Lower leg skin (tissue), 4 donors: ENCODE data around the gene KDM6A. TPM values are rescaled to one million over a fixed set of nuclear protein-coding genes. Genes with fewer than 3 reads are reported as not detected.
A peak's percentile ranks its signal among the peaks of the same experiment; 100 is the strongest.
"Not testable (repeated sequence)": the region's sequence is repeated elsewhere in the genome, so short reads cannot be mapped to it uniquely, and the experiment has no call there.

Experiments
- DNase-seq, 2 donors: peaks; one replicate each; pipeline ENCODE4 v3.0.0-alpha.2; 2019; ENCODE audit warnings: low spot score in 2 of 2
- H3K4me3 ChIP-seq: fragments of 200-600 bp; sonication (generic); 2 replicates; pipeline ENCODE4 v1.5.1; 2017; ENCODE audit warnings: mild to moderate bottlenecking, low read depth; ENCODE audit not compliant: poor library complexity, severe bottlenecking
- POLR2A ChIP-seq, 2 donors: fragments of 450-650 bp; IDR thresholded peaks; one replicate each; pipeline ENCODE4 v1.6.1; 2016 to 2017; ENCODE audit warnings: antibody characterized with exemption in 2 of 2, mild to moderate bottlenecking in 1 of 2, moderate library complexity in 1 of 2
- WGBS, 2 donors: methylation state at CpG; one replicate each; pipeline ENCODE4 v1.1.5; 2018; 5-methylcytosine and 5-hydroxymethylcytosine counted together
- intact Hi-C: fragments of 100-400 bp; cut with DNase I; formaldehyde crosslinking; loops from one replicate; pipeline ENCODE4 v1.15.0; 2023; ENCODE audit warnings: low total_unique reads
- total RNA-seq, 4 donors: library from RNA; depleted of rRNA; stranded (reverse); fragments of >200 nt; gene quantifications; one replicate each; pipeline ENCODE4 v1.1.0, GENCODE V29; 2016
- TF ChIP-seq, protein P1 (sequence below), 3 donors: fragments of 450-650 bp; IDR thresholded peaks; one replicate each; pipeline ENCODE4 v1.5.1; 2016; ENCODE audit warnings: antibody characterized with exemption in 3 of 3, mild to moderate bottlenecking in 3 of 3, moderate library complexity in 2 of 3

KDM6A gene
- total RNA-seq = 10 to 100 TPM; 30.3 to 88.2 (median 43.7) TPM

DNA sequence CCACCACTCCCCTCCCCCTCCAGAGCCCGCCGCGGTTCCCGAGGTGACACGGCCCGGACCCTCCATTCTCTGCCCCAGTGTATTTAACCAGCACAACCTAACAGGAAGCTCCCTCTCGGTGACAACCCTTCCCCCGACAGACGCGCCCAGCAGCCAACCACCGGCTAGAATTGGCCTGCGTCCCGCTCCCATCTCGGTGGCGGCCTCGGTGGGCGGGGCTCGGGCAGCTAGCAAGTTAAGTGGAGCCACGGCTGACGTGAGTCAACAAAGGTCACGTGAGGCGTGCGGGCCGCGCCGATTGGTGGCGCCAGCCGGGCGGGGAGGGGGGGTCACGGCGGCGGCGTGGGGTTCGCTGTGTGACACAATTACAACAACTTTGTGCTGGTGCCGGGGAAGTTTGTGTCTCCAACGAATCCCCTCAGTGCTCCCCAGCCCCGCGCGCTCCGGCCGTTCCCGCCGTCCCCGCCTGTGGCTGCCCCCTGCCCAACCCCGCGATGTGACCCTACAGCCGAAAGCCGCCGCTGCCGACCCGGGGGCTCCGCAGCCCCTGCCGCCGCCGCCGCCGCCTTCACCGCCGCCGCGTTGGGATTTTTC is at the start of gene KDM6A:
KDM6A (plus strand) TSS at position 368 of the 594 bp plus-strand sequence. CDS start 364 bp downstream, outside the sequence.
- WGBS, 2 donors = 0% methylated on average over 34 of the region's 61 CpGs; no CpG with 5 or more reads in 1 of the 2 donors
- intact Hi-C loops = no loop called here
- H3K4me3 ChIP-seq = peak within 1 kb of the TSS; percentile 60
- TF ChIP-seq, protein P1, sequence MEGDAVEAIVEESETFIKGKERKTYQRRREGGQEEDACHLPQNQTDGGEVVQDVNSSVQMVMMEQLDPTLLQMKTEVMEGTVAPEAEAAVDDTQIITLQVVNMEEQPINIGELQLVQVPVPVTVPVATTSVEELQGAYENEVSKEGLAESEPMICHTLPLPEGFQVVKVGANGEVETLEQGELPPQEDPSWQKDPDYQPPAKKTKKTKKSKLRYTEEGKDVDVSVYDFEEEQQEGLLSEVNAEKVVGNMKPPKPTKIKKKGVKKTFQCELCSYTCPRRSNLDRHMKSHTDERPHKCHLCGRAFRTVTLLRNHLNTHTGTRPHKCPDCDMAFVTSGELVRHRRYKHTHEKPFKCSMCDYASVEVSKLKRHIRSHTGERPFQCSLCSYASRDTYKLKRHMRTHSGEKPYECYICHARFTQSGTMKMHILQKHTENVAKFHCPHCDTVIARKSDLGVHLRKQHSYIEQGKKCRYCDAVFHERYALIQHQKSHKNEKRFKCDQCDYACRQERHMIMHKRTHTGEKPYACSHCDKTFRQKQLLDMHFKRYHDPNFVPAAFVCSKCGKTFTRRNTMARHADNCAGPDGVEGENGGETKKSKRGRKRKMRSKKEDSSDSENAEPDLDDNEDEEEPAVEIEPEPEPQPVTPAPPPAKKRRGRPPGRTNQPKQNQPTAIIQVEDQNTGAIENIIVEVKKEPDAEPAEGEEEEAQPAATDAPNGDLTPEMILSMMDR (IDR thresholded peaks at IDR 0.05) = no peak
- TF ChIP-seq POLR2A (IDR thresholded peaks at IDR 0.05) = peak in 1 of 2 donors; percentile 17
- peak; percentile 94 to 100 for DNase-seq

DNA sequence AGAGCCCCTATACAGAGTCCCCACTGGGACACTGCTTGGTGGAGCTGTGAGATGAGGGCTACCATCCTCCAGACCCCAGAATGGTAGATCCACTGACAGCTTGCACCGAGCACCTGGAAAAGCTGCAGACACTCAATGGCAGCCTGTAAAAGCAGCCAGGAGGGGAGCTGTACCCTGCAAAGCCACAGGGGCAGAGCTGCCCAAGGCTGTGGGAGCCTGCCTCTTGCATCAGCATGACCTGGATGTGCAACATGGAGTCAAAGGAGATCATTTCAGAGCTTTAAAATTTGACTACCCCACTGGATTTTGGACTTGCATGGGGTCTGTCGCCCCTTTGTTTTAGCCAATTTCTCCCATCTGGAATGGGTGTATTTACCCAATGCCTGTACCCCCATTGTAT is 49.8 kb upstream of the KDM6A start:
- intact Hi-C loops, H3K4me3 ChIP-seq, DNase-seq: not testable (repeated sequence)
- 62 to 100% methylated on average over 1 to 2 of the region's 2 CpGs for WGBS, 2 donors

DNA sequence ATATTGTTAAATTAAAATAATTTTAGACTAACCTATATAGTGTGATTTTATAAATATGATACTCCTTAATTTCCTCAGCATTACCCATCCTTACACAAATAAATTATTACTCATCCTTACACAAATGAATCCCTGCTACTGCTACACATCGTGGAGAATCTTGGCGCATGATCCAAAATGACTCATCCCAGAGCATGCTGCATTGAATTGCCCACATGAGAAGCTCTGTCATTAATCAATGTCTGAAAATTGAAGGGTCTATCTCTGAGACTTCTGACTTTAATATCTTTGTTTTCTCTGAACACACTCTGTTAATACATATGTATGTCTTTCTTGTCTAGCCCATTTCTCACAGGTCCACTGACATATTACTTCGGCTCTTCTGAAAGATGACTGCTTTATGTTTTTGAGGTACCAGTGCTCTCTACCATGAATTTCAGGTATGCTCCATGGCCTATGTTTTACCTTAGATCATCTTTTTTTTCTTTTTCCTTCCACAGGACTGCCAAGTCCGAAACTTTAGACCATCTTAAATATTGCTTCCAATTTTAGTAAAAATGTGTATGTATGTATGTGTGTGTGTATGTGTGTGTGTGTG is 44.9 kb upstream of the KDM6A start:
- DNase-seq = no peak
- WGBS, 2 donors = 44 to 53% methylated on average over 4 of the region's 4 CpGs
- no peak overlapping the region for H3K4me3 ChIP-seq
- intact Hi-C loops = no loop called here
- TF ChIP-seq, protein P1 (IDR thresholded peaks at IDR 0.05) = no peak
- no peak for TF ChIP-seq POLR2A (IDR thresholded peaks at IDR 0.05)

DNA sequence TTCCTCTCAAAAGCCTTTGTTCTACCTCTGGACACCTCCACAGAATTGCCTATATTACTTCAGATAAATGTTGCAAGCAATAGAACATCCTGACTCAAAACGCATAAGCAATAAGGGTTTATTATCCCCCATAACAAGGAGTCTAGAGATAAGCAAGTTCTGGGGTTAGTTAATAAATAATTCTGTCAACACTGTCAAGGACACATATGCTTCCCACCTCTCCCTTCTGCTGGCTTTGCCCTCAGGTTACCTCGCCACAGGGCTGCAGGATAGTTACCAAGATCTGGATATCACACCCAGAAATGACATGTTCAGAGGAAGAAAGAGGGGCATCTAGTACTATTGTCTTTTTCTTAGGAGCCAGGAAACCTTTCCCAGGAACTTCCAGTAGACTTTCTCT is 43.2 kb upstream of the KDM6A start:
- H3K4me3 ChIP-seq = no peak overlapping the region
- WGBS, 2 donors = 55 to 58% methylated on average over 2 of the region's 2 CpGs
- intact Hi-C loops = no loop called here
- TF ChIP-seq POLR2A (IDR thresholded peaks at IDR 0.05) = no peak
- TF ChIP-seq, protein P1 (IDR thresholded peaks at IDR 0.05) = no peak
- DNase-seq = no peak

DNA sequence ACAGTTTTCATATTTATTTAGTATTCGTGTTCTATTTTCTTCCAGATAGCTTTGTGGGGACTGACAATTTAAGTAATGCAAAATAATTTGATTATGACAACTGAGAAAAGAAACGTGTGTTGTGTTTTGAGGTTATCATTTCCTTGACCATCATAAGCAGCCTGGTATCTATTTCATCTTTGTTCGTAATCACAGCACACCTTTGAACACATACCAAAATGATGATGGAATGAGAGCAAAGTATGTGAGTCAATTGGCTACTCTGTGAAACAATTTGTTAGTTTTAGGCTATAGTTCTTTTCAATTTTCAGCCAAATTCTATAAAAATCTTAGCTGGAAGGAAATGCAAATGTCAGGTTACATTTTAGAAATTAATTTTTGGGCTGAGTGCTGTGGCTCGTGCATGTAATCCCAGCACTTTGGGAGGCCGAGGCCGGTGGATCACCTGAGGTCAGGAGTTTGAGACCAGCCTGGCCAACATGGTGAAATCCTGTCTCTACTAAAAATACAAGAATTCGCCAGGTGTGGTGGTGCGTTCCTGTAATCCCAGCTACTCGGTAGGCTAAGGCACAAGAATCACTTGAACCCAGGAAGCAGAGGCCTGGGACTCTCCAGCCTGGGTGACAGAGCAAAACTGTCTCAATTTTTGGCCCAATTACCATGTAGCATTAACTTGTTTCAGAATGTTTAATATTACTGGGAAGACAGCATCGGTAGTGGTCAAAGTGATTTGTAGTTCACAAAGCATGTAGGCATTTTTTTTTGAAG is 30.3 kb upstream of the KDM6A start:
- intact Hi-C loops = no loop called here
- DNase-seq = no peak
- H3K4me3 ChIP-seq = no peak overlapping the region
- TF ChIP-seq, protein P1 (IDR thresholded peaks at IDR 0.05) = no peak
- no peak for TF ChIP-seq POLR2A (IDR thresholded peaks at IDR 0.05)
- 89 to 91% methylated on average over 10 of the region's 10 CpGs for WGBS, 2 donors

DNA sequence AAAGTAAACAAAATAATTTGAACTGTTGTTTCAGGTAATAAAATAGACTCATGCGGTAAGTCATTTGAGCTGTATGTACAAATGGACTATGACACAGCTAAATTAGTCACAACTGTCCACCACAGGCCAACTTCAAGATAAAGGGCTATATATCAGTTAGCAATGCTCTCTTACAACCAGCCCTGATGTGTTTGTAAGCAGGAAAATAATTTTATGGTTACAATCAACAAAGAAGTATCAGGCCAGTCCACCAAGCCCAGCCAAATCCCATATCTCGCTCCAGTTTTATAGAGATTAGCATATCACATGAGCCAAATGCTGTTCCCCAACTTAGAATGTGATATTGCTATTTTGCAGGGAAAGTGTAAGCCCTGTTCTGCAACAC is 29.7 kb upstream of the KDM6A start:
- DNase-seq = no peak
- intact Hi-C loops = no loop called here
- no peak overlapping the region for H3K4me3 ChIP-seq
- no peak for TF ChIP-seq POLR2A (IDR thresholded peaks at IDR 0.05)
- TF ChIP-seq, protein P1 (IDR thresholded peaks at IDR 0.05) = no peak
- 88 to 91% methylated on average over 2 of the region's 2 CpGs for WGBS, 2 donors
